PC-3 (cell line): ENCODE data around the gene DCUN1D4.

Experiments
- CTCF ChIP-seq: fragments of 300-600 bp; sonication (generic); conservative IDR thresholded peaks from 2 replicates; pipeline ENCODE4 v1.5.1; 2017; ENCODE audit warnings: antibody characterized with exemption, low read depth, mild to moderate bottlenecking, low read length
- EZH2 ChIP-seq: fragments of 300-600 bp; sonication (generic); IDR thresholded peaks from one replicate; pipeline ENCODE4 v1.6.1; 2017; ENCODE audit warnings: antibody characterized with exemption, mild to moderate bottlenecking, low read length; ENCODE audit not compliant: unreplicated experiment
- EZH2phosphoT487 ChIP-seq: fragments of 300-600 bp; sonication (generic); IDR thresholded peaks from 2 replicates; pipeline ENCODE4 v1.6.1; 2018; ENCODE audit warnings: mild to moderate bottlenecking, antibody characterized with exemption, low read length, borderline replicate concordance

- TF ChIP-seq CTCF, result no peak
- no peak for TF ChIP-seq EZH2phosphoT487
- no peak for TF ChIP-seq EZH2
Measured at GRCh38 chr4:51909236-51909703, 66.3 kb downstream of the DCUN1D4 start.
